Endothelial cell of umbilical vein (primary cell): ENCODE data around the gene DTX4. TPM values are rescaled to one million over a fixed set of nuclear protein-coding genes. Genes with fewer than 3 reads are reported as not detected.

Source experiments
- BruUV-seq: library from RNA; stranded (reverse); fragments of 400-500 nt; replicated peaks from 2 replicates; lab custom pipeline; 2021; lab: Mats Ljungman, UMichigan
- CTCF ChIA-PET: fragments of 300-600, 350-600 bp; sonication (Branson Sonifier 250); formaldehyde crosslinking; loops from one replicate; lab custom pipeline; 2021; ENCODE audit warnings: antibody characterized with exemption, inconsistent platforms; lab: Charles Lee
- POLR2A ChIA-PET: fragments of 300-600, 350-600 bp; sonication (Branson Sonifier 250); formaldehyde crosslinking; loops from one replicate; lab custom pipeline; 2021; ENCODE audit warnings: antibody characterized with exemption, inconsistent platforms; lab: Charles Lee
- DNase-seq: peaks from one replicate; pipeline ENCODE4 v3.0.0-alpha.2; 2011; ENCODE audit warnings: low read depth, low spot score
- FAIRE-seq: peaks from 2 replicates; lab custom pipeline; 2011; peaks lifted over from hg19 to GRCh38; lab: Jason Lieb, UNC
- H2AFZ ChIP-seq: 2 replicates; pipeline ENCODE4 v1.6.0; 2012; ENCODE audit warnings: low read depth, low read length, control low read depth, inconsistent platforms
- H3K27ac ChIP-seq: 2 replicates; pipeline ENCODE4 v1.5.1; 2011; ENCODE audit warnings: low read depth, mild to moderate bottlenecking, control low read depth, low read length, moderate library complexity; ENCODE audit not compliant: insufficient read depth
- H3K27me3 ChIP-seq, 2 experiments: 2 replicates each; pipeline versions ENCODE4 v1.6.0 to v1.6.1; 2011; ENCODE audit warnings: low read length in 2 of 2, mixed read lengths in 1 of 2; ENCODE audit not compliant: control insufficient read depth in 2 of 2, insufficient read depth in 2 of 2
- H3K36me3 ChIP-seq, 2 experiments: 2 replicates in 1 of 2; 3 replicates in 1 of 2; pipeline ENCODE4 v1.5.1; 2011; ENCODE audit warnings: low read length in 2 of 2, mild to moderate bottlenecking in 1 of 2, moderate library complexity in 1 of 2; ENCODE audit not compliant: control insufficient read depth in 2 of 2, insufficient read depth in 2 of 2; ENCODE audit errors: extremely low read depth in 1 of 2
- H3K4me1 ChIP-seq: 3 replicates; pipeline ENCODE4 v1.5.1; 2011; ENCODE audit warnings: mild to moderate bottlenecking, low read length; ENCODE audit not compliant: control insufficient read depth, insufficient read depth; ENCODE audit errors: extremely low read depth
- H3K4me2 ChIP-seq: 2 replicates; pipeline ENCODE4 v1.6.1; 2011; ENCODE audit warnings: low read length, control low read depth, mixed read lengths; ENCODE audit not compliant: insufficient read depth
- H3K4me3 ChIP-seq, 3 experiments: fragments of 200-600 bp in 1 of 3; sonication (generic), shearing (Covaris generic) in 1 of 3; replicated peaks in 1 of 3; 2 replicates each; pipeline ENCODE4 v1.5.1; 2011 to 2016; ENCODE audit warnings: control low read depth in 3 of 3, low read length in 3 of 3, mild to moderate bottlenecking in 2 of 3, inconsistent platforms in 1 of 3, low read depth in 1 of 3, moderate library complexity in 1 of 3; ENCODE audit not compliant: insufficient read depth in 1 of 3
- H3K79me2 ChIP-seq: 2 replicates; pipeline ENCODE4 v1.6.0; 2012; ENCODE audit warnings: low read length, inconsistent platforms; ENCODE audit not compliant: control insufficient read depth, insufficient read depth
- H3K9ac ChIP-seq: replicated peaks from 2 replicates; pipeline ENCODE3; 2011; ENCODE audit warnings: low read length, control low read depth; ENCODE audit not compliant: insufficient read depth; ENCODE audit errors: extremely low read depth
- H3K9me1 ChIP-seq: replicated peaks from 3 replicates; pipeline ENCODE4 v1.6.0; 2011; ENCODE audit warnings: mild to moderate bottlenecking, low read length; ENCODE audit not compliant: control insufficient read depth, insufficient read depth; ENCODE audit errors: extremely low read depth
- H3K9me3 ChIP-seq: replicated peaks from 2 replicates; pipeline ENCODE4 v1.5.1; 2012; ENCODE audit warnings: low read length, inconsistent platforms; ENCODE audit not compliant: control insufficient read depth, insufficient read depth
- H4K20me1 ChIP-seq: replicated peaks from 2 replicates; pipeline ENCODE3; 2011; ENCODE audit warnings: mild to moderate bottlenecking, low read length; ENCODE audit not compliant: control insufficient read depth, insufficient read depth; ENCODE audit errors: extremely low read depth
- CTCF ChIP-seq, 2 donors: IDR thresholded peaks; 1 replicate in 1 of 2; 2 replicates in 1 of 2; pipeline ENCODE4 v1.5.1; 2011; ENCODE audit warnings: low read length in 2 of 2, mild to moderate bottlenecking in 2 of 2, moderate library complexity in 2 of 2, control low read depth in 1 of 2, inconsistent platforms in 1 of 2, low read depth in 1 of 2; ENCODE audit not compliant: insufficient read depth in 1 of 2; ENCODE audit errors: extremely low read depth in 1 of 2
- EZH2 ChIP-seq: IDR thresholded peaks from 2 replicates; pipeline ENCODE4 v1.6.1; 2012; ENCODE audit warnings: borderline replicate concordance, low read depth, mild to moderate bottlenecking, moderate library complexity, low read length, inconsistent platforms; ENCODE audit not compliant: severe bottlenecking
- FOS ChIP-seq: IDR thresholded peaks from 2 replicates; pipeline ENCODE4 v1.6.1; 2011; ENCODE audit warnings: mild to moderate bottlenecking, low read length, moderate library complexity, borderline replicate concordance; ENCODE audit not compliant: insufficient read depth
- GATA2 ChIP-seq: IDR thresholded peaks from 2 replicates; pipeline ENCODE4 v1.7.0; 2011; ENCODE audit warnings: low read depth, mild to moderate bottlenecking, moderate library complexity, mixed read lengths, low read length; ENCODE audit not compliant: insufficient read length, insufficient read depth
- JUN ChIP-seq: IDR thresholded peaks from 2 replicates; pipeline ENCODE4 v1.6.1; 2011; ENCODE audit warnings: borderline replicate concordance, low read depth; ENCODE audit not compliant: insufficient read length, insufficient read depth
- MYC ChIP-seq: IDR thresholded peaks from one replicate; pipeline ENCODE4 v1.6.1; 2011; ENCODE audit warnings: mild to moderate bottlenecking, low read depth, low read length
- POLR2A ChIP-seq: IDR thresholded peaks from 2 replicates; pipeline ENCODE4 v1.6.1; 2012; ENCODE audit warnings: low read depth, mild to moderate bottlenecking, control low read depth, low read length
- POLR2AphosphoS5 ChIP-seq: IDR thresholded peaks from 2 replicates; pipeline ENCODE4 v1.6.1; 2012; ENCODE audit warnings: low read depth, mild to moderate bottlenecking, control low read depth, low read length, moderate library complexity; ENCODE audit not compliant: insufficient read depth
- dilution Hi-C: fragments of 300-500 bp; cut with MboI; formaldehyde crosslinking; loops from one replicate; pipeline ENCODE4 v1.15.0; 2019; ENCODE audit warnings: low sequenced_read_pairs; ENCODE audit not compliant: extremely low pct_ligation_motif_present
- intact Hi-C: fragments of 100-400 bp; cut with micrococcal nuclease; formaldehyde crosslinking; loops from one replicate; pipeline ENCODE4 v1.10.0; 2022
- polyA plus RNA-seq, 4 experiments: library from polyadenylated mRNA; depleted of rRNA in 3 of 4; stranded (reverse) in 3 of 4; unstranded in 1 of 4; fragments of >200 nt; gene quantifications; 2 replicates each; pipeline versions ENCODE4 v1.2.1 to v1.2.3, GENCODE V29; 2011 to 2012; ENCODE audit warnings: missing spikeins in 1 of 4
- total RNA-seq: library from RNA; stranded (reverse); gene quantifications from 2 replicates; pipeline ENCODE4 v1.2.3, GENCODE V29; 2021
- TF ChIP-seq, protein P1 (sequence below): IDR thresholded peaks from 2 replicates; pipeline ENCODE4 v1.6.1; 2011; ENCODE audit not compliant: insufficient read depth, insufficient read length

The DTX4 gene
- total and polyA plus RNA-seq, 2 donors (not counting 3 experiments of a cell fraction or from before 2014, with no cell fraction given): 0.08 to 0.91 TPM

- BruUV-seq: no TSS peak
- intact Hi-C loops (no loop called here), dilution Hi-C loops (no loop called here)
- ChIA-PET CTCF (interaction anchor here (0.9 to 2.0 kb wide), 5 partner anchors 9 to 105 kb away, joined by 3 to 18 read pairs (median 4); partner anchors contain the start of gene DTX4), POLR2A (no interaction called here)
- peaks cover 6 to 15% of the 10 kb centered on the region in 2 experiments for H3K27me3 ChIP-seq
- DNase-seq (no peak), FAIRE-seq (no peak)
- H3K79me2 ChIP-seq: no peaks in the 10 kb centered on the region
- no peak overlapping the region for H2AFZ ChIP-seq
- H3K27ac ChIP-seq: no peak overlapping the region
- no peak overlapping the region for H3K9ac ChIP-seq
- no peaks in the 10 kb centered on the region for H4K20me1 ChIP-seq
- TF ChIP-seq CTCF (IDR thresholded peaks at IDR 0.05; ENCODE audit: extremely low read depth in 1 of 2, insufficient read depth in 1 of 2, low read depth in 1 of 2, low read length in 2 of 2) (no peak), EZH2 (no peak), POLR2A (no peak), JUN (no peak), MYC (no peak), FOS (no peak), GATA2 (no peak), POLR2AphosphoS5 (no peak)
- TF ChIP-seq, protein P1, sequence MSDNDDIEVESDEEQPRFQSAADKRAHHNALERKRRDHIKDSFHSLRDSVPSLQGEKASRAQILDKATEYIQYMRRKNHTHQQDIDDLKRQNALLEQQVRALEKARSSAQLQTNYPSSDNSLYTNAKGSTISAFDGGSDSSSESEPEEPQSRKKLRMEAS: no peak
- no peak overlapping the region for H3K4me2 ChIP-seq
- H3K36me3 ChIP-seq: no peaks in the 10 kb centered on the region
- no peaks in the 10 kb centered on the region for H3K9me1 ChIP-seq
- no peak overlapping the region for H3K4me3 ChIP-seq
- H3K4me1 ChIP-seq: no peaks in the 10 kb centered on the region
- no peaks in the 10 kb centered on the region for H3K9me3 ChIP-seq
These were observed 8.3 kb downstream of the DTX4 start for GRCh38 chr11:59180168-59180776.
